ENCODE measurements around the gene GHRL. TPM values are rescaled to one million over a fixed set of nuclear protein-coding genes. Genes with fewer than 3 reads are reported as not detected.

Gene GHRL
- total RNA-seq, 4 donors from 2014 or later = 0.55 to 8.2 TPM; not detected in 2

DNA sequence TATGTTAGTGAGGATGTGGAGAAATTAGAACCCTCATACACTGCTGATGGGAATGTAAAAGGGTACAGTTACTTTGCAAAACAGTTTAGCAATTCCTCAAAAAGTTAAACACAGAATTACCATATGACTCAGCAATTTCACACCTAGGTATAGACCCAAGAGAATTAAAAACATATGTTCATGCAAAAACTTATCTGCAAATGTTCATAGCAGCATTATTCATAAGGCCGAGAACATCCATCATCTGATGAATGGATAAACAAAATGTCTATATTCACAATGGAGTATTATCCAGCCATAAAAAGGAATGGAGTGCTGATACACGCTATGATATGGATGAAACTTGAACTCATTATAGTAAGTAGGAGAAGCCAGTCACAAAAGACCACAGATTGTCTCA, 17.8 kb upstream of the GHRL start:
- TF ChIP-seq POLR2AphosphoS5 (IDR thresholded peaks at IDR 0.05) (no peak), EP300 (IDR thresholded peaks at IDR 0.05; ENCODE audit: low read depth) (no peak), CTCF (IDR thresholded peaks at IDR 0.05) (no peak), POLR2A (IDR thresholded peaks at IDR 0.05) (no peak)
- intact Hi-C loops (cut with DNase I; ENCODE audit: low total_unique reads) = no loop called here
- Histone ChIP-seq H3K27ac (no peak overlapping the region), H3K4me1 (peaks cover 0 to 4% (median 0%) of the 10 kb centered on the region in 4 donors), H3K36me3 (peaks cover 0 to 68% (median 24%) of the 10 kb centered on the region in 4 donors), H3K9me3 (no peaks in the 10 kb centered on the region), H3K4me3 (no peak overlapping the region), H3K27me3 (no peaks in the 10 kb centered on the region)
- no peak for DNase-seq
- whole genome bisulfite sequencing, 2 donors (ENCODE audit: low coverage in 1 of 2) = 92 to 100% methylated on average over 2 of the region's 2 CpGs
- in situ Hi-C loops (cut with MboI; ENCODE audit: low pct_ligation_motif_present in 1 of 4, low pct_unique_long_range_greater_than_20kb in 1 of 4, low sequenced_read_pairs in 3 of 4) = no loop called here

DNA sequence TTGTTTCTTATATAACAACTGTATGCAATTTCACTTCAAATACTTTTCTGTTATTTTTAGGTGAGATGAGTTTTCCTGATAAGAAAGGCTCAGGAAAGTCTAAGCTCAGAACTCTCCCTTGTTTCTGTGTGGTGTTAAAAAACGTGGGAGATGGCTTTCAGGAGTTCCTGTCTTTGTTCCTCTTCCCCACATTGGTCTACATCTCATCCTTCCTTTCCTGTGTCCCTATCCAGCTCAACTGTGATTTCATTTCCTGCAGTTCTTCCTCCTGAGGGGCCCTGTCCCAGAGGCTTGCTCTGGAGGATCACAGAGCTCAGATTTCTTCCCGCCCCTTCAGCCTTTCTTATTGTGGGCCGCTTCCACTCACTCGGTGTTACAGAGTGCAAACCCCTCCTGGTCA, 17.0 kb upstream of the GHRL start:
- no peak for DNase-seq
- H3K27me3 ChIP-seq = no peaks in the 10 kb centered on the region
- WGBS, 2 donors (ENCODE audit: low coverage in 1 of 2) = 53 to 74% methylated on average over 2 to 4 of the region's 4 CpGs
- no peak overlapping the region for H3K27ac ChIP-seq
- H3K36me3 ChIP-seq = peaks cover 0 to 65% (median 24%) of the 10 kb centered on the region in 4 donors
- in situ Hi-C loops (cut with MboI; ENCODE audit: low pct_ligation_motif_present in 1 of 4, low pct_unique_long_range_greater_than_20kb in 1 of 4, low sequenced_read_pairs in 3 of 4) (no loop called here), intact Hi-C loops (cut with DNase I; ENCODE audit: low total_unique reads) (no loop called here)
- no peak for TF ChIP-seq EP300 (IDR thresholded peaks at IDR 0.05; ENCODE audit: low read depth)
- no peak overlapping the region for H3K4me3 ChIP-seq
- no peaks in the 10 kb centered on the region for H3K9me3 ChIP-seq
- H3K4me1 ChIP-seq = peaks cover 0 to 4% (median 0%) of the 10 kb centered on the region in 4 donors

DNA sequence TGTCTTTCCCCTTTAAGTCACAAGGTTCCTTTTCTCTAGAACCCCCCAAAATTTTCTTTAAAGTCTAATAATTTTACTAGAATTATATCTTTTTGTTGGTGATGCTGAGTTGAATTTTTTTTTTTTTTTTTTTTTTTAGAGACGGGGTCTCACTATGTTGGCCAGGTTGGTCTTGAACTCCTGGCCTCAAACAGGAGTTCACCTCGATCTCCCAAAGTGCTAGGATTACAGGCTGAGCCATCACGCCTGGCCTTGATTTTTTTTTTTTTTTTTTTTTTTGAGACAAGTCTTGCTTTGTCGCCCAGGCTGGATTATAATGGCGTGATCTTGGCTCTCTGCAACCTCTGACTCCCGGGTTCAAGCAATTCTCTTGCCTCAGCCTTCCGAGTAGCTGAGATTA, 15.9 kb upstream of the GHRL start:
- no peak overlapping the region for H3K4me3 ChIP-seq
- H3K36me3 ChIP-seq = peaks cover 0 to 71% (median 22%) of the 10 kb centered on the region in 4 donors
- peaks cover 0 to 4% (median 0%) of the 10 kb centered on the region in 4 donors for H3K4me1 ChIP-seq
- H3K9me3 ChIP-seq = no peaks in the 10 kb centered on the region
- intact Hi-C loops (cut with DNase I; ENCODE audit: low total_unique reads) = no loop called here
- DNase-seq = no peak
- in situ Hi-C loops (cut with MboI; ENCODE audit: low pct_ligation_motif_present in 1 of 4, low pct_unique_long_range_greater_than_20kb in 1 of 4, low sequenced_read_pairs in 3 of 4) = no loop called here
- no peaks in the 10 kb centered on the region for H3K27me3 ChIP-seq
- TF ChIP-seq EP300 (IDR thresholded peaks at IDR 0.05; ENCODE audit: low read depth) (no peak), POLR2AphosphoS5 (IDR thresholded peaks at IDR 0.05) (no peak), CTCF (IDR thresholded peaks at IDR 0.05) (no peak), POLR2A (IDR thresholded peaks at IDR 0.05) (no peak)
- no peak overlapping the region for H3K27ac ChIP-seq
- WGBS, 2 donors (ENCODE audit: low coverage in 1 of 2) = 49 to 80% methylated on average over 3 to 7 of the region's 7 CpGs

- in situ Hi-C loops (cut with MboI; ENCODE audit: low pct_ligation_motif_present in 1 of 4, low pct_unique_long_range_greater_than_20kb in 1 of 4, low sequenced_read_pairs in 3 of 4) = no loop called here
- 82 to 98% methylated on average over 2 to 3 of the region's 3 CpGs for WGBS, 2 donors (ENCODE audit: low coverage in 1 of 2)
- Histone ChIP-seq H3K36me3 (peaks cover 0 to 73% (median 28%) of the 10 kb centered on the region in 4 donors), H3K4me1 (peaks cover 0 to 4% (median 0%) of the 10 kb centered on the region in 4 donors), H3K27me3 (no peaks in the 10 kb centered on the region), H3K9me3 (no peaks in the 10 kb centered on the region), H3K27ac (no peak overlapping the region), H3K4me3 (no peak overlapping the region)
- intact Hi-C loops (cut with DNase I; ENCODE audit: low total_unique reads) = no loop called here
- TF ChIP-seq POLR2A (IDR thresholded peaks at IDR 0.05) (no peak), POLR2AphosphoS5 (IDR thresholded peaks at IDR 0.05) (no peak), EP300 (IDR thresholded peaks at IDR 0.05; ENCODE audit: low read depth) (no peak), CTCF (IDR thresholded peaks at IDR 0.05) (no peak)
- DNase-seq = no peak
Observed at GRCh38 chr3:10306156-10306555, 13.4 kb upstream of the GHRL start.

DNA sequence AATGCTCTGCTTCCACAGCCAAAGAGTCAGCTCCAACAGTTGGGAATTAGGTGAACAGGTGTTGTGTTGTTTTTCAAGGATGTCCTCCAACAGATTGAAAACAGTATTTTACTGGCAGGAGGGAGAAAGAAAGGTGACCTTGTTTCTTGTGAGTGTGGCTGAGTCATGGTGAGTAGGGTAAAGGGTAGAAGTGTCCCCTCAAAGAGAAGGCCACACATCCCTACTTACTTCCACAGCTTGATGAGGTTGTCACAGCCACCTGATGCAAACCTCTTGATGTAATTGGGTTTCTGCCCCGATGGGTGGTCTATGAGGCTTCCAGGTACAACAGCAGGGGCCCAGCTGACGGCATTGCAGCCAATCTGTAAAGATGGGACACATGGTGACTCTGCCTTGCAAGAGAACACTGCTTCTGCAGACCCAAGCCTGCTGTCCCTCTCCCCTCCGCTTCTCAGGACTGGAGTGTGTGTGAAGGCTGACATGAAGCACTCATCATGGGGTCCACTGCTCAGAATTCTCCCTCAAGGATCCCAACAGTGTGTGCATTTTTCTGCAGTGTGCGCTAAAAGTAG, 12.7 kb upstream of the GHRL start:
- H3K9me3 ChIP-seq = no peaks in the 10 kb centered on the region
- intact Hi-C loops (cut with DNase I; ENCODE audit: low total_unique reads) (no loop called here), in situ Hi-C loops (cut with MboI; ENCODE audit: low pct_ligation_motif_present in 1 of 4, low pct_unique_long_range_greater_than_20kb in 1 of 4, low sequenced_read_pairs in 3 of 4) (no loop called here)
- TF ChIP-seq EP300 (IDR thresholded peaks at IDR 0.05; ENCODE audit: low read depth) (no peak), CTCF (IDR thresholded peaks at IDR 0.05) (no peak), POLR2AphosphoS5 (IDR thresholded peaks at IDR 0.05) (no peak), POLR2A (IDR thresholded peaks at IDR 0.05) (no peak)
- DNase-seq = no peak
- no peak overlapping the region for H3K27ac ChIP-seq
- peaks cover 0 to 4% (median 0%) of the 10 kb centered on the region in 4 donors for H3K4me1 ChIP-seq
- no peak overlapping the region for H3K4me3 ChIP-seq
- 95% methylated on average over 4 of the region's 4 CpGs; no CpG with 5 or more reads in 1 of the 2 donors for WGBS, 2 donors (ENCODE audit: low coverage in 1 of 2)
- H3K36me3 ChIP-seq = peaks cover 0 to 68% (median 28%) of the 10 kb centered on the region in 4 donors
- H3K27me3 ChIP-seq = no peaks in the 10 kb centered on the region
